Endodermal cell (in vitro differentiated cells): ENCODE results near the gene CEBPE. TPM values are rescaled to one million over a fixed set of nuclear protein-coding genes. Genes with fewer than 3 reads are reported as not detected.

Experiments used
- DNase-seq: peaks from one replicate; pipeline ENCODE4 v3.0.0-alpha.2; 2017
- H3K27ac ChIP-seq: 2 replicates; pipeline ENCODE4 v1.5.1; 2013; ENCODE audit warnings: mild to moderate bottlenecking, low read depth, low read length, moderate library complexity
- H3K27me3 ChIP-seq: 2 replicates; pipeline ENCODE4 v1.6.1; 2013; ENCODE audit warnings: mild to moderate bottlenecking, low read length, moderate library complexity; ENCODE audit not compliant: insufficient read depth, control insufficient read depth, poor library complexity, severe bottlenecking
- H3K36me3 ChIP-seq: 2 replicates; pipeline ENCODE4 v1.7.0; 2013; ENCODE audit warnings: mild to moderate bottlenecking, low read length, moderate library complexity; ENCODE audit not compliant: control insufficient read depth, insufficient read depth
- H3K4me1 ChIP-seq: one replicate; pipeline ENCODE4 v1.7.0; 2013; ENCODE audit warnings: low read length; ENCODE audit not compliant: control insufficient read depth, insufficient read depth
- H3K4me3 ChIP-seq: 2 replicates; pipeline ENCODE4 v1.5.1; 2013; ENCODE audit warnings: mild to moderate bottlenecking, low read length, moderate library complexity
- H3K9ac ChIP-seq: 2 replicates; pipeline ENCODE4 v1.6.1; 2013; ENCODE audit warnings: mild to moderate bottlenecking, low read length, moderate library complexity; ENCODE audit not compliant: poor library complexity, severe bottlenecking; ENCODE audit errors: extremely low read depth
- H3K9me3 ChIP-seq: 2 replicates; pipeline ENCODE4 v1.6.1; 2013; ENCODE audit warnings: mild to moderate bottlenecking, low read length, moderate library complexity; ENCODE audit not compliant: control insufficient read depth
- H3K27ac Mint-ChIP-seq: 2 replicates; pipeline ENCODE4 v1.8.0; 2020; ENCODE audit warnings: mixed read lengths
- H3K27me3 Mint-ChIP-seq: 2 replicates; pipeline ENCODE4 v1.8.0; 2021; ENCODE audit warnings: mild to moderate bottlenecking, mixed read lengths; ENCODE audit not compliant: insufficient read depth
- H3K36me3 Mint-ChIP-seq: 2 replicates; pipeline ENCODE4 v1.8.0; 2020; ENCODE audit warnings: low read depth, mixed read lengths
- H3K4me1 Mint-ChIP-seq: 2 replicates; pipeline ENCODE4 v1.8.0; 2020; ENCODE audit warnings: mixed read lengths
- H3K4me3 Mint-ChIP-seq: 2 replicates; pipeline ENCODE4 v1.8.0; 2020; ENCODE audit warnings: mild to moderate bottlenecking, moderate library complexity, mixed read lengths
- H3K9me3 Mint-ChIP-seq: 2 replicates; pipeline ENCODE4 v1.8.0; 2020; ENCODE audit warnings: mild to moderate bottlenecking, mixed read lengths
- WGBS, 2 experiments: methylation state at CpG; one replicate each; pipeline versions ENCODE4 v1.1.5 to v1.1.7; 2013; ENCODE audit warnings: missing lambda C conversion rate in 2 of 2, mixed read lengths in 1 of 2; ENCODE audit not compliant: insufficient coverage in 1 of 2, insufficient read length in 1 of 2; 5-methylcytosine and 5-hydroxymethylcytosine counted together
- total RNA-seq, 2 donors: library from RNA; stranded (reverse); fragmentation: NEBNext Ultra II Directional in 1 of 2; extraction: Animal tissue kit (Norgen Biotek cat#: 25700) in 1 of 2; gene quantifications; 2 replicates in 1 of 2; 3 replicates in 1 of 2; pipeline ENCODE4 v1.2.1, GENCODE V29; 2021
- TF ChIP-seq, protein P1 (sequence below): fragments of 200-600 bp; sonication (generic); conservative IDR thresholded peaks from 2 replicates; pipeline ENCODE4 v1.5.0; 2021; ENCODE audit warnings: antibody characterized with exemption, mild to moderate bottlenecking

Gene CEBPE
- total RNA-seq, 2 donors from 2014 or later: not detected

DNA sequence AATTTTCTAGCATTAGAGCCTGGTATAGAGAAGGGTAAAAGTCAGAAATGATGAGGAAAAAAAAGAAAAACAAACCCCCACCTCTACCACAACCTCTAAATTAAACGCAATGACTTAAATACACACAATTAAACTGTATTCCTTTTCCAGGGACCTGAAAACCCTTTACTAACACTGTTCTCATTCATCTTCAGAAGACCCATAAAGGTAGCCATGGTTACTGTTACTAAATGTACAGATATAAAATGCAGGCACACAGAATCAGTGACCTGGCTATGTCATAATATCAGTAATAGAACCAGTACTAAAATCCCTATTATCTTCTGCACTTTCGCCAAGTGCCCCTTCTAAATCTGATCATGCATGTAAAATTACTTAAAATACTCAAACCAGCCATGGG is 25.5 kb downstream of the CEBPE start:
- Histone ChIP-seq H3K9ac (peak overlapping the region; percentile 93), H3K27me3 (no peaks in the 10 kb centered on the region), H3K36me3 (peaks cover 72% of the 10 kb centered on the region), H3K4me1 (peaks cover 3% of the 10 kb centered on the region), H3K4me3 (peak overlapping the region; percentile 94), H3K9me3 (no peaks in the 10 kb centered on the region), H3K27ac (no peak overlapping the region)
- WGBS, 2 experiments: 89 to 95% methylated on average over 1 to 2 of the region's 2 CpGs
- TF ChIP-seq, protein P1, sequence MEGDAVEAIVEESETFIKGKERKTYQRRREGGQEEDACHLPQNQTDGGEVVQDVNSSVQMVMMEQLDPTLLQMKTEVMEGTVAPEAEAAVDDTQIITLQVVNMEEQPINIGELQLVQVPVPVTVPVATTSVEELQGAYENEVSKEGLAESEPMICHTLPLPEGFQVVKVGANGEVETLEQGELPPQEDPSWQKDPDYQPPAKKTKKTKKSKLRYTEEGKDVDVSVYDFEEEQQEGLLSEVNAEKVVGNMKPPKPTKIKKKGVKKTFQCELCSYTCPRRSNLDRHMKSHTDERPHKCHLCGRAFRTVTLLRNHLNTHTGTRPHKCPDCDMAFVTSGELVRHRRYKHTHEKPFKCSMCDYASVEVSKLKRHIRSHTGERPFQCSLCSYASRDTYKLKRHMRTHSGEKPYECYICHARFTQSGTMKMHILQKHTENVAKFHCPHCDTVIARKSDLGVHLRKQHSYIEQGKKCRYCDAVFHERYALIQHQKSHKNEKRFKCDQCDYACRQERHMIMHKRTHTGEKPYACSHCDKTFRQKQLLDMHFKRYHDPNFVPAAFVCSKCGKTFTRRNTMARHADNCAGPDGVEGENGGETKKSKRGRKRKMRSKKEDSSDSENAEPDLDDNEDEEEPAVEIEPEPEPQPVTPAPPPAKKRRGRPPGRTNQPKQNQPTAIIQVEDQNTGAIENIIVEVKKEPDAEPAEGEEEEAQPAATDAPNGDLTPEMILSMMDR: no peak
- no peaks in the 10 kb centered on the region for H3K9me3 Mint-ChIP-seq
- peaks cover 53% of the 10 kb centered on the region for H3K36me3 Mint-ChIP-seq
- no peak overlapping the region for H3K27ac Mint-ChIP-seq
- no peak overlapping the region for H3K4me3 Mint-ChIP-seq
- DNase-seq: no peak
- peaks cover 24% of the 10 kb centered on the region for H3K4me1 Mint-ChIP-seq
- H3K27me3 Mint-ChIP-seq: no peaks in the 10 kb centered on the region

DNA sequence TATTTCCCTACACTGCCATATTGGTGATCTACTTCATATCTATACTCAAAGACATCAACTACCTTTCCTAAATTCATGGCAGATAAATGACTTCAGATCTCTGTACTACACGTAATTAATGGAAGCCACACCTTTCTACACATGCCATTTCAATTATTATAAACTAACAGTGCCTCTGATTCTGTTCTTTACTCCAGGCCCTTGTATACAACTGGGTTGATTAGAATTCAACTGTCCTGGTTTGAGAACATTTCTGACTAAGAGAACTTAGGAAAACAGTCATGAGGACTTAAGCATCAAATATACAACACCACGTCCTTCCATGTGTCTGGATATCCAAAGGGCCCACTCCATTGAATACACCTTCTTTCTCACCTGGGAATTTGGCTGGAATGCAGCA is 26.0 kb downstream of the CEBPE start:
- H3K27me3 Mint-ChIP-seq: no peaks in the 10 kb centered on the region
- peaks cover 24% of the 10 kb centered on the region for H3K4me1 Mint-ChIP-seq
- H3K36me3 Mint-ChIP-seq: peaks cover 53% of the 10 kb centered on the region
- no peak overlapping the region for H3K27ac Mint-ChIP-seq
- peak overlapping the region; percentile 93 for H3K9ac ChIP-seq
- peaks cover 72% of the 10 kb centered on the region for H3K36me3 ChIP-seq
- H3K27me3 ChIP-seq: no peaks in the 10 kb centered on the region
- no peaks in the 10 kb centered on the region for H3K9me3 Mint-ChIP-seq
- TF ChIP-seq, protein P1: no peak
- WGBS, 2 experiments: 88% methylated on average over 2 of the region's 2 CpGs; no CpG with 5 or more reads in 1 of the 2 experiments
- H3K27ac ChIP-seq: no peak overlapping the region
- peak overlapping the region; percentile 94 for H3K4me3 ChIP-seq
- no peak overlapping the region for H3K4me3 Mint-ChIP-seq
- H3K9me3 ChIP-seq: no peaks in the 10 kb centered on the region
- no peak for DNase-seq
- peaks cover 3% of the 10 kb centered on the region for H3K4me1 ChIP-seq

DNA sequence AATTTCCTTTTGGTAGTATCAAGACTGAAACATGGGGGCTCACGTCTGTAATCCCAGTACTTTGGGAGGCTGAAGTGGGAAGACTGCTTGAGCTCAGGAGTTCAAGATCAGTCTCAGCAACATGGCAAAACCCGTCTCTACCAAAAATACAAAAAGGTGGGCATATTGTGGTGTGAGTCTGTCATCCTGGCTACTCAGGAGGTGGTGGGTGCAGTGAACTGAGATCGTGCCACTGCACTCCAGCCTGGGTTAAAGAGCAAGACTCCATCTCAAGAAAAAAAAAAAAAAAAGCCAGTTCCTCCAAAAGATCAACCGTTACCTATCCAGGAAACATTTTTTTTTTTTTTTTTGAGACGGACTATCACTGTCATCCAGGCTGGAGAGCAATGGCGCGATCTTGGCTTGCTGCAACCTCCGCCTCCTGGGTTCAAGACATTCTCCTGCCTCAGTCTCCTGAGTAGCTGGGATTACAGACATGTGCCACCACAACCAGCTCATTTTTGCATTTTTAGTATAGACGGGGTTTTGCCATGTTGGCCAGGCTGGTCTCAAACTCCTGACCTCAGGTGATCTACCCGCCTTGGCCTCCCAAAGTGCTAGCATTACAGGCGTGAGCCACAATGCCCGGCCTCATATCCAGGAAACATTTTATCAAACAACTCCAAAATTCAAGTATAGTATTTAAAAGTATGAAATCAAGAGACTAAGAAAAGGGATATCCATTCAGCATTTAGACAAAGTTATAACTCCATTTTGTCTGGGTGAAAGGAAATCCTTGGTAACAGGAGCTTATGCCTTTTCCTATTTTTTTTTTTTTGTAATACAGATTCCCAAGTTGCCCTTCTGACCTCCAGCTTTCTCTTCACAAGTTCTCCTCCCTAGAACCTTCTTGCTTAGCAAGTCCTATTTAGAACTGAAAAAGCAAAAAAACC is 27.5 kb downstream of the CEBPE start:
- Histone ChIP-seq H3K27ac (no peak overlapping the region), H3K36me3 (peaks cover 72% of the 10 kb centered on the region), H3K4me3 (no peak overlapping the region), H3K27me3 (no peaks in the 10 kb centered on the region), H3K9me3 (no peaks in the 10 kb centered on the region), H3K9ac (no peak overlapping the region), H3K4me1 (no peaks in the 10 kb centered on the region)
- H3K4me1 Mint-ChIP-seq: peaks cover 18% of the 10 kb centered on the region
- DNase-seq: no peak
- H3K27ac Mint-ChIP-seq: no peak overlapping the region
- WGBS, 2 experiments: 83 to 94% methylated on average over 5 to 11 of the region's 12 CpGs
- no peaks in the 10 kb centered on the region for H3K9me3 Mint-ChIP-seq
- no peaks in the 10 kb centered on the region for H3K27me3 Mint-ChIP-seq
- peaks cover 53% of the 10 kb centered on the region for H3K36me3 Mint-ChIP-seq
- no peak overlapping the region for H3K4me3 Mint-ChIP-seq
- TF ChIP-seq, protein P1: no peak
